Upper lobe of left lung (tissue), 4 donors: ENCODE measurements around the gene ADCY5.

ENCODE experiments used
- CTCF ChIP-seq, 6 experiments: fragments of 450-650 bp in 4 of 6; fragments of 200-600 bp in 2 of 6; sonication (generic) in 2 of 6; IDR thresholded peaks; one replicate each; pipeline ENCODE4 v1.5.1; 2016 to 2019; ENCODE audit warnings: antibody characterized with exemption in 6 of 6
- EP300 ChIP-seq, 4 donors: sonication (generic); formaldehyde crosslinking; IDR thresholded peaks; one replicate each; pipeline ENCODE4 v1.5.1; 2017; ENCODE audit warnings: antibody characterized with exemption in 4 of 4, control low read depth in 2 of 4

- TF ChIP-seq CTCF (IDR thresholded peaks at IDR 0.05) (no peak), EP300 (IDR thresholded peaks at IDR 0.05) (no peak)
These were observed 119.1 kb downstream of the ADCY5 start for GRCh38 chr3:123329636-123330340.
